Fibroblast of the aortic adventitia (primary cell): ENCODE results near the gene SLC11A1. TPM values are rescaled to one million over a fixed set of nuclear protein-coding genes. Genes with fewer than 3 reads are reported as not detected.

Source experiments
- DNase-seq: peaks from one replicate; pipeline ENCODE4 v3.0.0-alpha.2; 2010; ENCODE audit warnings: low read depth
- H3K4me3 ChIP-seq: 2 replicates; pipeline ENCODE4 v1.5.1; 2011; ENCODE audit warnings: low read depth, mild to moderate bottlenecking, control low read depth, low read length, moderate library complexity
- total RNA-seq: library from RNA; depleted of rRNA; stranded (reverse); fragments of >200 nt; gene quantifications from 2 replicates; pipeline ENCODE4 v1.2.3, GENCODE V29; 2012; ENCODE audit warnings: low replicate concordance
- TF ChIP-seq, protein P1 (sequence below): IDR thresholded peaks from 2 replicates; pipeline ENCODE4 v1.5.1; 2011; ENCODE audit warnings: mild to moderate bottlenecking, low read length, control low read depth, inconsistent platforms; ENCODE audit not compliant: insufficient read depth

The SLC11A1 gene
- total RNA-seq, 1 donor, result 0.09 TPM

DNA sequence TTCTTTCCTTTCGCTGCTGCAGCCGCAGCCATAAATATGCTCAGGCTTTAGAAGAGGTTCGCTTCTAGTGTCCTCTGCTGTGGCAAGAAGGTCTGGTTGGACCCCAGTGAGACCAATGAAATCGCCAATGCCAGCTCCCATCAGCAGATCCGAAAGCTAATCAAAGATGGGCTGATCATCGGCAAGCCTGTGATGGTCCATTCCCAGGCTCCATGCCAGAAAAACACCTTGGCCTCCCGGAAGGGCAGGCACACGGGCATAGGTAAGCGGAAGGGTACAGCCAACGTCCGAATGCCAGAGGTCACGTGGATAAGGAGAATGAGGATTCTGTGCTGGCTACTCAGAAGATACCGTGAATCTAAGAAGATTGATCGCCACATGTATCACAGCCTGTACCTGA is 28.0 kb upstream of the SLC11A1 start:
- no peak overlapping the region for H3K4me3 ChIP-seq
- DNase-seq, result no peak
- TF ChIP-seq, protein P1, sequence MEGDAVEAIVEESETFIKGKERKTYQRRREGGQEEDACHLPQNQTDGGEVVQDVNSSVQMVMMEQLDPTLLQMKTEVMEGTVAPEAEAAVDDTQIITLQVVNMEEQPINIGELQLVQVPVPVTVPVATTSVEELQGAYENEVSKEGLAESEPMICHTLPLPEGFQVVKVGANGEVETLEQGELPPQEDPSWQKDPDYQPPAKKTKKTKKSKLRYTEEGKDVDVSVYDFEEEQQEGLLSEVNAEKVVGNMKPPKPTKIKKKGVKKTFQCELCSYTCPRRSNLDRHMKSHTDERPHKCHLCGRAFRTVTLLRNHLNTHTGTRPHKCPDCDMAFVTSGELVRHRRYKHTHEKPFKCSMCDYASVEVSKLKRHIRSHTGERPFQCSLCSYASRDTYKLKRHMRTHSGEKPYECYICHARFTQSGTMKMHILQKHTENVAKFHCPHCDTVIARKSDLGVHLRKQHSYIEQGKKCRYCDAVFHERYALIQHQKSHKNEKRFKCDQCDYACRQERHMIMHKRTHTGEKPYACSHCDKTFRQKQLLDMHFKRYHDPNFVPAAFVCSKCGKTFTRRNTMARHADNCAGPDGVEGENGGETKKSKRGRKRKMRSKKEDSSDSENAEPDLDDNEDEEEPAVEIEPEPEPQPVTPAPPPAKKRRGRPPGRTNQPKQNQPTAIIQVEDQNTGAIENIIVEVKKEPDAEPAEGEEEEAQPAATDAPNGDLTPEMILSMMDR, result no peak

DNA sequence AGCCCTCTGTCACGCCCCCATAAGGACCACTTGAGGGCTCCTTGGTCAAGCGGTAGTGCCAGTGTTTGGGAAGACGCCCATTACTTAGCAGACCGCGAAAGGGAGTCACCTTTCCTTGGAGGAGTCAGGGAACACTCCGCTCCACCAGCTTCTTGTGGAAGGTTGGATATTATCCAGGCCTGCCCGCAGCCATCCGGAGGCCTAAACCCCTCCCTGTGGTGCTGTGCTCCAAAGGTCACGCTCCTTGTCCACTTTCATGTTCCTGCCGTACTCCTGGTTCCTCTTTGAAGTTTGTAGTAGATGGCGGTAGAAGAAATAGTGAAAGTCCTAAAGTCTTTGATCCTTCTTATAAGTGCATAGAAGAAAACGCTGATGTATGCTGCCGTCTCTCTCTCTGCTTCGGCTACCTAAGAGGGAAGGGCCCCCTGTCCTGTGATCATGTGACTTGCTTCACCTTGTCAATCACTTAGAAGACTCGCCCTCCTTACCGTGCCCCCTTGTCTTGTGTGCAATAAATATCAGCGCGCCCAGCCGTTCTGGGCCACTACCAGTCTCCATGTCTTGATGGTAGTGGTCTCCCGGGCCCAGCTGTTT is 27.1 kb upstream of the SLC11A1 start:
- DNase-seq, result no peak
- TF ChIP-seq, protein P1, result no peak
- no peak overlapping the region for H3K4me3 ChIP-seq

DNA sequence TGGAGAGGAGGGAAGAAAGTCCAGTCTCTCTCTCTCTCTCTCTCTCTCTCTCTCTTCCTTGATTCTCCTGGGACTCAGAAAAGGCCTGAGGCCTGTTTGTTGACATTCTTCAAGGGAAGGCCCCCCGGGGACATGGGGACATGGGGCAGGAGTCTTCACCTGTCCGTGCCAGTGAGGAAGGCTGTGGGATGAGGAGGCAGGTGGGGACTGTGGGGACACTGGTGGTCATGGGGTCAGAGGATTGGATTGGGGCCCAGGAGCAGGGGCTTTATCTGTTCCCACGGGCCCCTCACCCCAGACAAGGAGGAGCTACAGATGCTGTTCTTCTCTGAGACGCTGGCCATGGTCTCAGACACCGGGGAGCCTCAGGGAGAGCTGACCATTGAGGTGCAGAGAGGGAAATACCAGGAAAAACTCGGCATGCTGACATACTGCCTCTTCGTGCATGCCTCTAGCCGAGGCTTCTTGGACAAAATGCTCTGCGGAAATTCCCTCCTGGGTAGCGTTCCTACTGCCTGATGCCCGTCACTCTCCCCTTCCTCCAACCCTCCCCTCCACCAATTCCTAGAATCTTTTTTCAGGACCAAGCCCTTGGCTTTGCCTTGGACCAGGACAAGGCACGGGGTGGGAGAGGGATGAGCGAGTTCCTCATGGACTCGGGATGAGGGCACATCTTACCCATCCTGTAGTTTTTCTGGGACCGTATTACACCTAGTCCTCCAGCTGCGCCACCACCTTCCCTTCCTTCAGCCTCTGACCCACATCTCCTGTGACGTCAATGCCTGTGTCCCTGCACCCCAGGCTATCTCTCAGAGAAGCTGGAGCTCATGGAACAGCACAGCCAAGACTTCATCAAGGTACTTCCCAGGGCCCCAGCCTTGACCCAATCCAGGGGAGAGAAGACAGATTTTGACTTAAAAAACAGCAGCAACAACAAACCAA is 24.6 kb upstream of the SLC11A1 start:
- no peak overlapping the region for H3K4me3 ChIP-seq
- DNase-seq, result no peak
- TF ChIP-seq, protein P1, result no peak

DNA sequence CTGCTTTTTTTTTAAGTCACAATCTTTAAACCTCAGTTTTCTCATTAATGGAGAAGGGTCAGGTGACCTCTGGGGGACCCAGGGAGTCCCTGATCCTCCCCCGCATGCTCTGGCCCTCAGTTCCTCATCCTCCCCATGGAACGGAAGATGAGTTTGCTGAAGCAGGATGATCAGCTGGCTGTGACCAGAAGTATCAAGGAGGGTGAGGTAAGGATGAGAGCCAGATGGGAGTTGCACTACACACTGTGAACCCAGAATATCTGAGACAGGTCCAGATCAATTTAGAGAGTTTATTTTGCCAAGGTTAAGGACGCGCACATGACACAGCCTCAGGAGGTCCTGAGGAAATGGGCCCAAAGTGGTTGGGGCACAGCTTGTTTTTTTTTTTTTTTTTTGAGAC is 21.6 kb upstream of the SLC11A1 start:
- H3K4me3 ChIP-seq, result no peak overlapping the region
- no peak for DNase-seq
- TF ChIP-seq, protein P1, result no peak

DNA sequence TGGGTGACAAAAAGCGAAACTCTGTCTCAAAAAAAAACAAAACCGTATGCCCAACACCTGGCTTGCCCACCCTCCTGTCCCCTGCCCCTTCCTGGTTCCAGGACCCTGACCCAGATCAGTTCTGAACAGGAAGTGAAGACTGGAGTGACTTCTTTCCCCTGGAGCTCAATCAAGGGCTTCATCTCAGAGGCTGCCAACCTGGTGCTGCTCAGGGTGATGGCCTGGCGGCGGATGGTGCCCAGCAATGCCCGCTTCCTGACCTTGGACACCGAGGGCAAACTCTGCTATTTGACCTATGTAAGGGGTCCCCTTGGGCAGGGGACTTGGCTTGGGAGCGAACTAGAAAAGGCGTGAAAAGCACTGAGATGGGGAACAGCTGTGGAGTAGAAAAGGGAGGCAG is 19.5 kb upstream of the SLC11A1 start:
- H3K4me3 ChIP-seq, result no peak overlapping the region
- DNase-seq, result no peak
- TF ChIP-seq, protein P1, result no peak

DNA sequence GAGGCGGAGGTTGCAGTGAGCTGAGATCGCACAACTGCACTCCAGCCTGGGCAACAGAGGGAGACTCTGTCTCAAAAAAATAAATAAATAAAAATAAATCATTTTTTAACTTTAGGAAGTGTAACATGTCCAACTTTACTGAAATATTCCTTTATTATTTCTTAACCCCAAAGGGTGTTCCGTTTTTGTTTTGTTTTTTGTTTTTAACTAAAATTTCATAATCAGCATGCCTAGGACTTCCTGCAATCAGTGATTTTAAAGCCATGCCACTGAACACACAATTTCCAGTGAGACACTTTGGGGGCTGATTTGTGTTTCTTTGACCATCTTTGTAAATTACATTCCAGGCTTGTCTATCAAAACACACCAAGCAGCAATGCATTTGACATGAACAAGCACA is 18.3 kb upstream of the SLC11A1 start:
- no peak overlapping the region for H3K4me3 ChIP-seq
- DNase-seq, result no peak
- TF ChIP-seq, protein P1, result no peak
